Prostate gland (tissue), 2 donors: ENCODE measurements around the gene NUDT11.
"Not testable (repeated sequence)": the region's sequence is repeated elsewhere in the genome, so short reads cannot be mapped to it uniquely, and the experiment has no call there.

Source experiments
- CTCF ChIP-seq, 4 experiments: fragments of 200-600 bp in 2 of 4; fragments of 450-650 bp in 2 of 4; sonication (generic) in 2 of 4; IDR thresholded peaks; 1 replicate in 3 of 4; 2 replicates in 1 of 4; pipeline ENCODE4 v1.5.1; 2016 to 2019; ENCODE audit warnings: antibody characterized with exemption in 4 of 4, mild to moderate bottlenecking in 2 of 4, moderate library complexity in 2 of 4
- POLR2A ChIP-seq: fragments of 450-650 bp; IDR thresholded peaks from one replicate; pipeline ENCODE4 v1.6.1; 2016; ENCODE audit warnings: antibody characterized with exemption, mild to moderate bottlenecking

- not testable (repeated sequence) for TF ChIP-seq CTCF (IDR thresholded peaks at IDR 0.05); POLR2A
These were observed 497 bp downstream of the NUDT11 start for GRCh38 chrX:51495701-51496488.
